Suprapubic skin (tissue), 4 donors: ENCODE results near the gene S100A10. TPM values are rescaled to one million over a fixed set of nuclear protein-coding genes. Genes with fewer than 3 reads are reported as not detected.

ENCODE experiments used
- DNase-seq, 2 donors: peaks; one replicate each; pipeline ENCODE4 v3.0.0-alpha.2; 2019; ENCODE audit warnings: low spot score in 2 of 2
- H3K27ac ChIP-seq: fragments of 200-600 bp; sonication (generic); one replicate; pipeline ENCODE4 v1.5.1; 2019
- H3K27me3 ChIP-seq: fragments of 200-600 bp; sonication (generic); one replicate; pipeline ENCODE4 v1.5.1; 2019
- H3K36me3 ChIP-seq: fragments of 200-600 bp; sonication (generic); one replicate; pipeline ENCODE4 v1.5.1; 2019
- H3K4me1 ChIP-seq: fragments of 200-600 bp; sonication (generic); one replicate; pipeline ENCODE4 v1.5.1; 2019
- H3K4me3 ChIP-seq: fragments of 200-600 bp; sonication (generic); one replicate; pipeline ENCODE4 v1.5.1; 2019; ENCODE audit warnings: mild to moderate bottlenecking
- H3K9me3 ChIP-seq: fragments of 200-600 bp; sonication (generic); one replicate; pipeline ENCODE4 v1.5.1; 2019
- EP300 ChIP-seq: sonication (generic); formaldehyde crosslinking; IDR thresholded peaks from one replicate; pipeline ENCODE4 v1.6.1; 2017; ENCODE audit warnings: antibody characterized with exemption
- POLR2A ChIP-seq, 2 donors: fragments of 450-650 bp; IDR thresholded peaks; one replicate each; pipeline ENCODE4 v1.6.1; 2017; ENCODE audit warnings: antibody characterized with exemption in 2 of 2, mild to moderate bottlenecking in 2 of 2, moderate library complexity in 2 of 2
- POLR2AphosphoS5 ChIP-seq, 3 donors: sonication (generic); formaldehyde crosslinking; IDR thresholded peaks; one replicate each; pipeline ENCODE4 v1.6.1; 2017; ENCODE audit warnings: antibody characterized with exemption in 3 of 3
- WGBS: methylation state at CpG from one replicate; pipeline ENCODE4 v1.1.5; 2018; 5-methylcytosine and 5-hydroxymethylcytosine counted together
- total RNA-seq, 4 donors: library from RNA; depleted of rRNA; stranded (reverse); fragments of >200 nt; gene quantifications; one replicate each; pipeline ENCODE4 v1.1.0, GENCODE V29; 2016
- TF ChIP-seq, protein P1 (sequence below), 2 donors: fragments of 200-600 bp in 1 of 2; fragments of 450-650 bp in 1 of 2; sonication (generic) in 1 of 2; IDR thresholded peaks; one replicate each; pipeline ENCODE4 v1.5.1; 2016 to 2019; ENCODE audit warnings: antibody characterized with exemption in 2 of 2, mild to moderate bottlenecking in 1 of 2, moderate library complexity in 1 of 2

S100A10 gene
- total RNA-seq, 4 donors from 2014 or later = 109 to 247 (median 171) TPM

DNA sequence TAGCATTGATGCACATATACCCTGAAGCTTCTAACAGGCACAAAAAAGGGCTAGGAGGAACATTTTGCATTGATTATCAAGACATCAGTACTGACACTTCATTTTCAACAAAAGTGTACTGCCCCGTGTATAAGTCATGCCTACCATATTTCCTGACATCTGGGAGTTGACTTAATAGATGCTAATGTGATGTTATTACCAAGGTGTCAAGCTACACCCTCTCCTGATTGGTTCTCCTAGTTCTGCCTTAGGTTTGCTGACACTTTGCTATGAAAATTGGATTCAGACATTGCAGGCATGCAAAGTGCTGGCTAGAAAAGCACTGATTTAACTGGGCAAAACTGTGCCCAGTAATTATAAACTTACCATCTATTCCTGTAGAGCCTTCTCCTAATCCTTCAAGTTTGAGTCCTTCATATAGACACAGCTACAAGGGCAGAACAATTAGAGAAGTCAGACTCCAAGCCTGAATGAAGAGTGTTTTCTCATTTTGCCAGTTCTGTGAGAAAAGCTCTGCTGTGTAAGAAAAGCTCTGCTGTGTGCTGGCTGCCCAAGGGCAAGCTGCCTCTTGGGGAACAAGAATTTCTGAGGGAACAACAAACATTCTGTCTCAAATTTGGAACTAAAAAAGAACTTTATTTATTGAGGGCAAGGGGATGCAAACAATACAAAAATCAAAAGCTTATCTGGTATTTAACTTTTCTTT is 11.2 kb downstream of the S100A10 start:
- no peaks in the 10 kb centered on the region for H3K9me3 ChIP-seq
- no peak for DNase-seq
- no peak for TF ChIP-seq POLR2AphosphoS5 (IDR thresholded peaks at IDR 0.05)
- TF ChIP-seq POLR2A (IDR thresholded peaks at IDR 0.05) = no peak
- TF ChIP-seq, protein P1, sequence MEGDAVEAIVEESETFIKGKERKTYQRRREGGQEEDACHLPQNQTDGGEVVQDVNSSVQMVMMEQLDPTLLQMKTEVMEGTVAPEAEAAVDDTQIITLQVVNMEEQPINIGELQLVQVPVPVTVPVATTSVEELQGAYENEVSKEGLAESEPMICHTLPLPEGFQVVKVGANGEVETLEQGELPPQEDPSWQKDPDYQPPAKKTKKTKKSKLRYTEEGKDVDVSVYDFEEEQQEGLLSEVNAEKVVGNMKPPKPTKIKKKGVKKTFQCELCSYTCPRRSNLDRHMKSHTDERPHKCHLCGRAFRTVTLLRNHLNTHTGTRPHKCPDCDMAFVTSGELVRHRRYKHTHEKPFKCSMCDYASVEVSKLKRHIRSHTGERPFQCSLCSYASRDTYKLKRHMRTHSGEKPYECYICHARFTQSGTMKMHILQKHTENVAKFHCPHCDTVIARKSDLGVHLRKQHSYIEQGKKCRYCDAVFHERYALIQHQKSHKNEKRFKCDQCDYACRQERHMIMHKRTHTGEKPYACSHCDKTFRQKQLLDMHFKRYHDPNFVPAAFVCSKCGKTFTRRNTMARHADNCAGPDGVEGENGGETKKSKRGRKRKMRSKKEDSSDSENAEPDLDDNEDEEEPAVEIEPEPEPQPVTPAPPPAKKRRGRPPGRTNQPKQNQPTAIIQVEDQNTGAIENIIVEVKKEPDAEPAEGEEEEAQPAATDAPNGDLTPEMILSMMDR (IDR thresholded peaks at IDR 0.05) = no peak
- TF ChIP-seq EP300 = no peak
- no peaks in the 10 kb centered on the region for H3K27me3 ChIP-seq
- peaks cover 46% of the 10 kb centered on the region for H3K36me3 ChIP-seq
- H3K4me1 ChIP-seq = peaks cover 58% of the 10 kb centered on the region
- 43% methylated on average over 1 of the region's 1 CpG for WGBS
- no peak overlapping the region for H3K27ac ChIP-seq
- H3K4me3 ChIP-seq = no peak overlapping the region

DNA sequence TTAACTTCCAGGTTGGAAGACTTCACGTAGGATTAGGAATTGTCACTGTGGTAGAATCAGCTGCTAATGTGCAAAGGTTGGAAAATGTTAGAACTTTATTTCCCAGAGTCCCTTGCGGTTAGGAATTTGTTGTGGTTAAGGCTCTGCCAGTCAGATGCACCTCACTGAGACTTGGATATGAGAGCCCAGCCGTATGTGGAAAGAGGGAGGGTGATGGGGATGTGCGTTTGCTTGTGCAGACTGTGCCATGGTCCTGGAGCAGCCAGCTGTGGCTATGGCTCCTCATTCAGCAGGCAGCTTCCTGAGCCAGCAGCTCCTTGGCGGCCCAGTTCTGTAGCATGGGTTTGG is 12.5 kb downstream of the S100A10 start:
- Histone ChIP-seq H3K4me3 (no peak overlapping the region), H3K27me3 (no peaks in the 10 kb centered on the region), H3K9me3 (no peaks in the 10 kb centered on the region), H3K27ac (no peak overlapping the region), H3K36me3 (peaks cover 46% of the 10 kb centered on the region), H3K4me1 (peaks cover 52% of the 10 kb centered on the region)
- WGBS = 53% methylated on average over 5 of the region's 5 CpGs
- TF ChIP-seq POLR2AphosphoS5 (IDR thresholded peaks at IDR 0.05) (peak in 1 of 3 donors; percentile 34), EP300 (no peak)
- DNase-seq = no peak

DNA sequence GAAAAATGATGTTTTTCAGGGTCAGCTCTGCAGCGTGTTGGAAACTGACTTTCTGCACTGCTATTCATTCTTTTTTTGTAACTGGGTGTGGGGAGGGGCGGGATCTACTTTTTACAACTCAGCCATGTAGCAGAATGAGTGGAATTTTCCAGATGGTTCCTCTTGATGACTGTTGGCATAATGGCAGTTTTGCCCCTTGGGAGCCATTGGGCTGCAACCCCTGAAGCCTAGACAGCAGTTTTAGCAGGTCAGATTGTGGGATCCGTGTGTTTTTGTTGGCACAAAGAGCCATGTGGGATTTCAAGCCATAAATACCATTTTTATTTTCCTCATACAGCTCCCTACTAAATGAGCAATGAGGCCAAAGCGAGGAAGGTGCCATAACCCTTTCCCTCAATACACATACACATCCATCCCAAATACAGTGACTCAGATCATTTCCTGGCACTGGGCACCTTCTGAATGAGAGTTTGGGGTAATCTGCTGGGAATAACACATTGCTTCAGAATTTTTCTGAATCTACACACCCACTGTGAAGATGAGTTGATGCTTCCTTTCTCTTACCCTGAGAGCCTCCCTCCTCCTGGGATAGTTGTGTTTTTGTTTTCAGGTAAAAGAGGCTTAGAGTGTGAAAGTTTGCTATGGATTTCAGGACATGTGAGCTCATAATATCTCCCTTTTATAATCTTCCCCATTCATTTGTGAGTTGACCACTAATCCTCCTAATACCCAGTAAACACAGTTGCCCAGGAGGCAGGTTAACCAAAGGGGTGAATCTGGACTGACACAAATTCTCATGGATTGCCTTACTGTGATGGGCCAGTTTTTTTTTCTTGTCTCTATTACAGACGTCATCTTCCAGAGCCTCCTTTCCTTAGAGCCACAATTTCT is 13.1 kb downstream of the S100A10 start:
- Histone ChIP-seq H3K27me3 (no peaks in the 10 kb centered on the region), H3K9me3 (no peaks in the 10 kb centered on the region), H3K36me3 (peaks cover 40% of the 10 kb centered on the region), H3K4me1 (peaks cover 47% of the 10 kb centered on the region), H3K4me3 (no peak overlapping the region), H3K27ac (peak overlapping the region; percentile 32)
- TF ChIP-seq POLR2A (IDR thresholded peaks at IDR 0.05) = no peak
- peak in 2 of 3 donors; percentile 1 to 42 for TF ChIP-seq POLR2AphosphoS5 (IDR thresholded peaks at IDR 0.05)
- TF ChIP-seq, protein P1 (IDR thresholded peaks at IDR 0.05) = no peak
- TF ChIP-seq EP300 = no peak
- no peak for DNase-seq
- 40% methylated on average over 5 of the region's 5 CpGs for WGBS

DNA sequence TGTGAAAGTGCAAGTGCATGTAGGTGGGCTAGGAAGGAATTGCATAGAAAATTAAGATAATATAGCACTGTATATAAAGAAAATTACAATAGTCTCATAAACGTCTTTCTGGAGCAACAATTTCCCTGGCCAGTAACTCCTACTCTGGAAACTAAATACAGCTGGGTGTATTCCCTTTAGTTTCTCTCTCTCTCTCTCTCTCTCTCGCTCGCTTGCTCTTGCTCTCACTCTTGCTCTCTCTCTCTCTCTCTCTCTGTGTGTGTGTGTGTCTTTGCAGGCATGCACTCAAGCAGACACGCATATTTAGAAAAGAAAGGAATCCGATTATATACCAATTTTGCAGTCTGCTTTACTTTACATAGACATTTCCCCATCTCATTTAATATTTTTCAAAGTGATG is 14.7 kb downstream of the S100A10 start:
- peaks cover 24% of the 10 kb centered on the region for H3K36me3 ChIP-seq
- whole genome bisulfite sequencing = 55% methylated on average over 5 of the region's 5 CpGs
- peaks cover 33% of the 10 kb centered on the region for H3K4me1 ChIP-seq
- H3K4me3 ChIP-seq = no peak overlapping the region
- no peaks in the 10 kb centered on the region for H3K27me3 ChIP-seq
- H3K9me3 ChIP-seq = no peaks in the 10 kb centered on the region
- no peak for DNase-seq
- no peak for TF ChIP-seq POLR2A (IDR thresholded peaks at IDR 0.05)
- TF ChIP-seq, protein P1 (IDR thresholded peaks at IDR 0.05) = no peak
- TF ChIP-seq POLR2AphosphoS5 (IDR thresholded peaks at IDR 0.05) = no peak
- TF ChIP-seq EP300 = no peak
- H3K27ac ChIP-seq = no peak overlapping the region

DNA sequence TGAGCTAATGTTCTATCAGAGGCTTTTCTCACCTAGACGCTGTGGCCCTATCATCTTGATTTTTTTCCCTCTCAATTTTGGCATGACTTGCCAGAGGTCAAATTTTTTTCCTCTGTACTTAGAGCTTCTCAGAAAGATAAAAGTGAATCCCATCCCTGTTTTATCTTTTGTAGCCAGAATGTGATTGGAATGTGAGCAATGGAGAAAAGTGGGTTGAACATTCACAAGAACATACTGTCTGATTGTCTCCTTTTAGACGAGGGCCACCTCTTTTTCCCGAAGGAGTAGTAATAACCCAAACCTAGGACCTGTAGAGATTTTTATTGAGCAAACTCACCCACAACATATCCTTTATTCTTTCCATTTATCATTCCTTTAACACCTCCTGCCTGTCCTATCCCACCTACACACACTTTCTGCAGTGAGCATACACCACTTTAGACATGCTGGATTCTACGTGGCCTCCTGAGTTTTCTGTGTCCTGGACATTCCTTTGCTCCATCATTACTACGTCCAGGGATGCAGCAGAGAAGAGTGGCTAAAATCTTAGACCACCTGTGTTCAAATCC is 15.9 kb downstream of the S100A10 start:
- H3K27me3 ChIP-seq = no peaks in the 10 kb centered on the region
- H3K27ac ChIP-seq = no peak overlapping the region
- 86% methylated on average over 5 of the region's 5 CpGs for WGBS
- TF ChIP-seq POLR2AphosphoS5 (IDR thresholded peaks at IDR 0.05) (no peak), POLR2A (IDR thresholded peaks at IDR 0.05) (no peak)
- H3K36me3 ChIP-seq = peaks cover 12% of the 10 kb centered on the region
- DNase-seq = no peak
- H3K4me3 ChIP-seq = no peak overlapping the region
- peaks cover 38% of the 10 kb centered on the region for H3K4me1 ChIP-seq
- no peaks in the 10 kb centered on the region for H3K9me3 ChIP-seq

DNA sequence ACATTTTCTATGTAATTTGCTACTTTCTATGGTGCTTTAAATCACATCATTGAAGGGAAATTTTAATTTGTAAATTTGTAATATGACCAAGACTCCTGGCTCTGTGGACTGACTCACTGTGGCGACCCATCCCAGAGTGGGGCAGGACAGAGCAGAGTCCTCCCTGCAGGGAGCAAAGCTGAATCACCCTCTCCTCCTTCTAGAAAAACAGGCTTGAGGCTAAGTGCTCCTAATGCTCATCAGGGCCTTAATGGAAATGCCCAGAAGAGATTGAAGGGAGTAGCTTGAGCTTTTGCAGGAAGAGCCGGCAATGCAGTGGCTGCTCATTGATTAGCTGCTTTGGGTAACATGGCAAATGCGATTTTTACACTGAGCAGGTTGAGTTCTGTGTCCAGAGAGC is 16.8 kb downstream of the S100A10 start:
- Histone ChIP-seq H3K9me3 (no peaks in the 10 kb centered on the region), H3K27ac (no peak overlapping the region), H3K27me3 (no peaks in the 10 kb centered on the region), H3K4me1 (peaks cover 42% of the 10 kb centered on the region), H3K4me3 (no peak overlapping the region), H3K36me3 (peaks cover 3% of the 10 kb centered on the region)
- TF ChIP-seq POLR2AphosphoS5 (IDR thresholded peaks at IDR 0.05) (no peak), EP300 (no peak), POLR2A (IDR thresholded peaks at IDR 0.05) (no peak)
- TF ChIP-seq, protein P1 (IDR thresholded peaks at IDR 0.05) = no peak
- WGBS = 61% methylated on average over 3 of the region's 3 CpGs
- DNase-seq = no peak
